HL-60 (cell line): ENCODE data around the gene DOCK6.

Experiments
- DNase-seq, 2 experiments: peaks; one replicate each; pipeline ENCODE4 v3.0.0-alpha.2; 2010 to 2020; ENCODE audit warnings: low read depth in 1 of 2, low spot score in 1 of 2
- H3K27ac ChIP-seq: fragments of 250-450 bp; sonication (Bioruptor Pico); replicated peaks from 2 replicates; pipeline ENCODE4 v1.5.1; 2020; ENCODE audit warnings: mild to moderate bottlenecking, moderate library complexity
- H3K27me3 ChIP-seq: fragments of 250-450 bp; sonication (Bioruptor Pico); 2 replicates; pipeline ENCODE4 v1.5.1; 2021; ENCODE audit warnings: mild to moderate bottlenecking, moderate library complexity; ENCODE audit not compliant: insufficient read depth, poor library complexity, severe bottlenecking
- H3K4me3 ChIP-seq: replicated peaks from 2 replicates; pipeline ENCODE4 v1.5.1; 2011; ENCODE audit warnings: mild to moderate bottlenecking, control low read depth, low read length; ENCODE audit not compliant: insufficient read depth
- CTCF ChIP-seq: IDR thresholded peaks from one replicate; pipeline ENCODE4 v1.5.1; 2011; ENCODE audit warnings: low read length, control low read depth, inconsistent platforms; ENCODE audit not compliant: insufficient read depth
- GABPA ChIP-seq: IDR thresholded peaks from 2 replicates; pipeline ENCODE4 v1.6.1; 2012; ENCODE audit warnings: low read depth
- POLR2AphosphoS5 ChIP-seq: IDR thresholded peaks from 2 replicates; pipeline ENCODE4 v1.6.1; 2012; ENCODE audit warnings: low read depth
- REST ChIP-seq: IDR thresholded peaks from 2 replicates; pipeline ENCODE4 v1.6.1; 2012; ENCODE audit warnings: low read depth; ENCODE audit not compliant: insufficient replicate concordance
- SPI1 ChIP-seq: IDR thresholded peaks from 2 replicates; pipeline ENCODE4 v1.6.1; 2012; ENCODE audit warnings: low read depth, mild to moderate bottlenecking, borderline replicate concordance

The DOCK6 gene

GRCh38 chr19:11247934-11248333 is 14.4 kb downstream of the DOCK6 start:
- TF ChIP-seq POLR2AphosphoS5, result no peak
- TF ChIP-seq REST, result no peak
- TF ChIP-seq CTCF, result no peak
- TF ChIP-seq SPI1, result no peak
- TF ChIP-seq GABPA, result no peak
- Histone ChIP-seq H3K27me3 (no peaks in the 10 kb centered on the region), H3K27ac (no peak overlapping the region), H3K4me3 (no peak overlapping the region)
- no peak for DNase-seq

DNA sequence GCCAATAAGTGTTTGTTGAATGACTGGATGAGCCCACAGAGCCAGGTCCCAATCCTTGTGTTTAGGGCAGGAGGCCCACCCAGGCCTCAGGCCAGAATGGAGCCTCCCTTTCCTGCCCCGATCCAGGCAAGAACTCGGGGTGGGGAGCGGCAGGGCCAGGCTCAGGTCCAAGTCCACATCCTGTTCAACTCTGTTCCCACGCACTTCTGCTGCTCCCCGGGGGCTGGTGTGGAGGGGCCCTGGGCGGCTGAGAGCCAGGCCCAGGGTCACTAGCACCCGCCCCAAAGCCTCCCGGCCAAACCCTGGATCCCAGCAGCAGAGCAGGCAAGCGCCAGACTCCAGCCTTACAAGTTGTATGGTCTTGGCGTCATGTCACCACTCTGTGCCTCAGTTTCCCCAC is 14.9 kb downstream of the DOCK6 start:
- Histone ChIP-seq H3K27me3 (no peaks in the 10 kb centered on the region), H3K4me3 (no peak overlapping the region), H3K27ac (no peak overlapping the region)
- no peak for DNase-seq
- TF ChIP-seq POLR2AphosphoS5 (no peak), SPI1 (no peak), GABPA (no peak), REST (no peak), CTCF (no peak)

DNA sequence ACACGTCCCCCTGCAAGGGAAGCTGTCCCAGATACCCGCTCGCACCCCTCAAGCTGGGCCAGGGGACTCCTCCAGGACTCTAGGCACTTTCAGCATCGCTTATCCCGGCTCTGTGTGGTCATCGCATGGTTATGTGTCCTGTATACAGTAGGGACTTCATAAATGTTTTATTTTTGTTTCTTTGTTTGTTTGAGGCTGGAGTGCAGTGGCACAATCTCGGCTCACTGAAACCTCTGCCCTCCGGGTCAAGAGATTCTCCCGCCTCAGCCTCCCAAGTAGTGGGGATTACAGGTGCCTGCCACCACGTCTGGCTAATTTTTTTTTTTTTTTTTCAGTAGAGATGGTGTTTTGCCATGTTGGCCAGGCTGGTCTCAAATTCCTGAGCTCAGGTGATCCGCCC is 15.4 kb downstream of the DOCK6 start:
- DNase-seq, result no peak
- no peak overlapping the region for H3K27ac ChIP-seq
- no peak overlapping the region for H3K4me3 ChIP-seq
- H3K27me3 ChIP-seq, result no peaks in the 10 kb centered on the region
- TF ChIP-seq GABPA (no peak), CTCF (no peak), SPI1 (no peak), POLR2AphosphoS5 (no peak), REST (no peak)
